Stomach (tissue), 9 donors: ENCODE results near the gene MPZL1. TPM values are rescaled to one million over a fixed set of nuclear protein-coding genes. Genes with fewer than 3 reads are reported as not detected.
"Not testable (repeated sequence)": the region's sequence is repeated elsewhere in the genome, so short reads cannot be mapped to it uniquely, and the experiment has no call there.

Experiments used
- DNase-seq, 2 donors: peaks; one replicate each; pipeline versions ENCODE4 v3.0.0 to v3.0.0-alpha.2; 2013 to 2019
- H3K27ac ChIP-seq, 5 donors: fragments of 200-600 bp in 4 of 5; sonication (generic) in 4 of 5; one replicate each; pipeline ENCODE4 v1.5.1; 2013 to 2019; ENCODE audit warnings: mild to moderate bottlenecking in 1 of 5, moderate library complexity in 1 of 5
- H3K27me3 ChIP-seq, 3 donors: fragments of 200-600 bp; sonication (generic); one replicate each; pipeline ENCODE4 v1.5.1; 2017 to 2019; ENCODE audit warnings: mixed run types in 1 of 3
- H3K36me3 ChIP-seq, 4 donors: fragments of 200-600 bp; sonication (generic); 1 replicate in 3 of 4; 2 replicates in 1 of 4; pipeline ENCODE4 v1.5.1; 2016 to 2019
- H3K4me1 ChIP-seq, 4 donors: fragments of 200-600 bp; sonication (generic); one replicate each; pipeline ENCODE4 v1.5.1; 2016 to 2019
- H3K4me3 ChIP-seq, 4 donors: fragments of 200-600 bp; sonication (generic) in 3 of 4; one replicate each; pipeline ENCODE4 v1.5.1; 2016 to 2019; ENCODE audit warnings: mild to moderate bottlenecking in 1 of 4
- H3K9me3 ChIP-seq, 4 donors: fragments of 200-600 bp; sonication (generic); one replicate each; pipeline ENCODE4 v1.5.1; 2016 to 2019
- EP300 ChIP-seq: sonication (generic); formaldehyde crosslinking; IDR thresholded peaks from one replicate; pipeline ENCODE4 v1.6.1; 2017; ENCODE audit warnings: antibody characterized with exemption
- POLR2A ChIP-seq, 4 donors: fragments of 450-650 bp; IDR thresholded peaks; one replicate each; pipeline ENCODE4 v1.6.1; 2016; ENCODE audit warnings: antibody characterized with exemption in 4 of 4, control low read depth in 2 of 4, mild to moderate bottlenecking in 1 of 4, moderate library complexity in 1 of 4
- POLR2AphosphoS5 ChIP-seq, 3 donors: sonication (generic); formaldehyde crosslinking; IDR thresholded peaks; one replicate each; pipeline ENCODE4 v1.6.1; 2016; ENCODE audit warnings: antibody characterized with exemption in 3 of 3
- WGBS, 5 donors: extraction: QIAGEN DNeasy Blood & Tissue Kit in 3 of 5; methylation state at CpG; one replicate each; pipeline versions ENCODE4 v1.1.5 to v1.1.7; 2013 to 2018; 5-methylcytosine and 5-hydroxymethylcytosine counted together
- intact Hi-C: fragments of 100-400 bp; cut with DNase I; formaldehyde crosslinking; loops from one replicate; pipeline ENCODE4 v1.15.1; 2023; ENCODE audit warnings: low total_unique reads
- polyA plus RNA-seq, 3 donors: library from polyadenylated mRNA; stranded (reverse); fragments of 200-250 nt; gene quantifications; one replicate each; pipeline ENCODE4 v1.2.3, GENCODE V29; 2013
- total RNA-seq, 5 donors: library from RNA; depleted of rRNA; stranded (reverse); fragments of >200 nt; gene quantifications; one replicate each; pipeline versions ENCODE4 v1.1.0 to v1.2.3, GENCODE V29; 2014 to 2016
- TF ChIP-seq, protein P1 (sequence below), 7 experiments: fragments of 450-650 bp in 4 of 7; fragments of 200-600 bp in 3 of 7; sonication (generic) in 3 of 7; IDR thresholded peaks; one replicate each; pipeline ENCODE4 v1.5.1; 2016 to 2019; ENCODE audit warnings: antibody characterized with exemption in 7 of 7, control low read depth in 2 of 7, mild to moderate bottlenecking in 1 of 7
- donor health status: healthy with polysubstance abuse.
- donor health status: Bipolar disorder and iron deficiency.
- donor health status: healthy.

MPZL1 gene
- total and polyA plus RNA-seq, 8 donors, result 7.2 to 115 (median 30.6) TPM

DNA sequence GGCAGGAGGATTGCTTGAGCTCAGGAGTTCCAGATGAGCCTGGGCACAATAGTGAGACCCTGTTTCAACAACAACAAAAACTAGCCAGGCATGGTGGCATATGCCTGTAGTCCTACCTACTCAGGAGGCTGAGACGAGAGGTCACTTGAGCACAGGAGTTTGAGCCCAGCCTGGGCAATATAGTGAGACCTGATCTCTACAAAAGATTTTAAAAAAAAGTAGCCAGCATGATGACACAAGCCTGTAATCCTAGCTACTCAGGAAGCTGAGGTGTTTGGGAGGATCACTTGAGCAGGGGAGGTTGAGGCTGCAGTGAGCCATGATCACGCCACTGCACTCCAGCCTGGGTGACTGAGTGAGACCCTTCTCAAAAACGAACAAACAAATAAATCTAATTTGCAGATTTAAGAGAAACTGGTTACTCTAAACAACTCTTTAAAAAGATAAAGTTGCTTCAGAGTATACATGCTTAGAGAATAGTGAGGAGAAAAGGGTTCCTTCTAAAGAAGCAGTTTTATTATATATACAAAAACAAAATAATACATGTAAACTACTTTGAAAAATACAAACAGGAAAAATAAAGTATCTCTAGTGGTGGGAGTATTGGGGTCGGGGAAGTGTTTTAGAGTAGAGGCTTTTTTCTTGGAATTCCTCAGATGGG, 103.8 kb downstream of the MPZL1 start:
- Histone ChIP-seq H3K4me3 (no peak overlapping the region), H3K36me3 (no peaks in the 10 kb centered on the region), H3K27ac (no peak overlapping the region), H3K4me1 (peaks cover 0 to 2% (median 2%) of the 10 kb centered on the region in 4 donors), H3K27me3 (no peaks in the 10 kb centered on the region), H3K9me3 (no peaks in the 10 kb centered on the region)
- WGBS, 5 donors, result 77 to 86% (median 83%) methylated on average over 4 of the region's 4 CpGs
- intact Hi-C loops, result no loop called here
- no peak for DNase-seq
- TF ChIP-seq EP300 (no peak), POLR2AphosphoS5 (IDR thresholded peaks at IDR 0.05) (no peak), POLR2A (IDR thresholded peaks at IDR 0.05) (no peak)
- TF ChIP-seq, protein P1, sequence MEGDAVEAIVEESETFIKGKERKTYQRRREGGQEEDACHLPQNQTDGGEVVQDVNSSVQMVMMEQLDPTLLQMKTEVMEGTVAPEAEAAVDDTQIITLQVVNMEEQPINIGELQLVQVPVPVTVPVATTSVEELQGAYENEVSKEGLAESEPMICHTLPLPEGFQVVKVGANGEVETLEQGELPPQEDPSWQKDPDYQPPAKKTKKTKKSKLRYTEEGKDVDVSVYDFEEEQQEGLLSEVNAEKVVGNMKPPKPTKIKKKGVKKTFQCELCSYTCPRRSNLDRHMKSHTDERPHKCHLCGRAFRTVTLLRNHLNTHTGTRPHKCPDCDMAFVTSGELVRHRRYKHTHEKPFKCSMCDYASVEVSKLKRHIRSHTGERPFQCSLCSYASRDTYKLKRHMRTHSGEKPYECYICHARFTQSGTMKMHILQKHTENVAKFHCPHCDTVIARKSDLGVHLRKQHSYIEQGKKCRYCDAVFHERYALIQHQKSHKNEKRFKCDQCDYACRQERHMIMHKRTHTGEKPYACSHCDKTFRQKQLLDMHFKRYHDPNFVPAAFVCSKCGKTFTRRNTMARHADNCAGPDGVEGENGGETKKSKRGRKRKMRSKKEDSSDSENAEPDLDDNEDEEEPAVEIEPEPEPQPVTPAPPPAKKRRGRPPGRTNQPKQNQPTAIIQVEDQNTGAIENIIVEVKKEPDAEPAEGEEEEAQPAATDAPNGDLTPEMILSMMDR (IDR thresholded peaks at IDR 0.05), result no peak

DNA sequence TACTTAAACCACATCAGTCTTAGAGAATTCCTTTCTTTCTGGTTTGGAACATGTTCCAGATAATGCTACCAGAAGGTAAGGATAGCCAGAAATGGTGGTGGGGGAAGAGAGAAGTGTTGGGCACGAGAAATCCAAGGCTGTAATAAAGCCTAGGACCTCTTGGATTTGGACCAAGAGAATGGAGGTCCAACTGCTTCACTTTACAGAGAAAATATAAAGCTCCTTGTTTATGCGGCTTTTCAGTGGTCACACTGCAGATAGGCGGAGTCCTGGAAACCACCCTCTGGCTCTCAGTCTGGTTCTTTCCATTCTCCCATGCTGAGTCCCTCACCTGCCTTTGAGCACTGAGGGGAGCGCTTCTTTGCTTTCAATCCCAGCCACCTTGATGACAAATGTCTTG, 104.3 kb downstream of the MPZL1 start:
- Histone ChIP-seq H3K27me3 (no peaks in the 10 kb centered on the region), H3K27ac (no peak overlapping the region), H3K36me3 (no peaks in the 10 kb centered on the region), H3K4me3 (no peak overlapping the region), H3K4me1 (no peaks in the 10 kb centered on the region), H3K9me3 (no peaks in the 10 kb centered on the region)
- intact Hi-C loops, result no loop called here
- 76 to 84% (median 80%) methylated on average over 4 of the region's 4 CpGs for WGBS, 5 donors
- TF ChIP-seq POLR2AphosphoS5 (IDR thresholded peaks at IDR 0.05), result no peak
- TF ChIP-seq EP300, result no peak
- TF ChIP-seq, protein P1 (IDR thresholded peaks at IDR 0.05), result no peak
- no peak for TF ChIP-seq POLR2A (IDR thresholded peaks at IDR 0.05)
- DNase-seq, result no peak

DNA sequence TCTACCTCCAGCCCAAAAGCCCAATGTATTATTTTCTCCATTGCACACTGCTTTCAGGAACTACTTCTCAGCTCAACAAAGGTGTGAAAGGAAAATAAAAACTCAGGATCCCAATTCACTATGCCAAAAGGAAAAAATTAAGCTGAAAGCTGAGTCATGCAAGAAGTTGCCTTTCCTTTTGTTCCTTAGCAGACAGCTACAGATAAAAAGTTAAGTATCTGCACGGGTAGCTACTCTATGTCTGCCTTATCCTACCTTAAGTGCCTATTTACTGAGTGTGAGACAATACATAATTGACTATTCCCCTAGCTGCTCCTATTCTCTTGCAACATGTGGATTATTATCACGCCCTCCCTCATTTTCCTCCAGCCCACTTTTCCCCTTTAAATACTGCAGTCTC, 108.1 kb downstream of the MPZL1 start:
- H3K4me1 ChIP-seq, result no peaks in the 10 kb centered on the region
- WGBS, 5 donors, result 38 to 59% (median 55%) methylated on average over 2 of the region's 2 CpGs
- TF ChIP-seq POLR2AphosphoS5 (IDR thresholded peaks at IDR 0.05), result no peak
- no peak for TF ChIP-seq POLR2A (IDR thresholded peaks at IDR 0.05)
- H3K27ac ChIP-seq, result no peak overlapping the region
- H3K9me3 ChIP-seq, result no peaks in the 10 kb centered on the region
- no peak overlapping the region for H3K4me3 ChIP-seq
- no peaks in the 10 kb centered on the region for H3K27me3 ChIP-seq
- H3K36me3 ChIP-seq, result no peaks in the 10 kb centered on the region
- DNase-seq, result no peak
- intact Hi-C loops, result no loop called here

DNA sequence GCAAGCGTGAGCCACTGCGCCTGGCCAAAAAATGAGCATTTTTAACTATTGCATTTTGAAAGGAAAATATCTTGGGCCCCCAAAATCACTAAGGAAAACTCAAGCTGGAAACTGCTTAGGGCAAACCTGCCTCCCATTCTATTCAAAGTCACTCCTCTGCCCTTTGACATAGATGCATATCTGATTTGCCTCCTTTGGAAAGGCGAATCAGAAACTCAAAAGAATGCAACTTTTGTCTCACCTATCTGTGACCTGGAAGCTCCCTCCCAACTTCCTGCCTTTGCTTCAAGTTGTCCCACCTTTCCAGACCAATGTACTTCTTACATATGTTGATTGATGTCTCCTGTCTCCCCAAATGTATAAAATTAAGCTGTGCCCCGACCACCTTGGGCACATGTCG, 108.9 kb downstream of the MPZL1 start:
- H3K4me3 ChIP-seq, H3K27ac ChIP-seq, intact Hi-C loops, DNase-seq, H3K4me1 ChIP-seq, H3K27me3 ChIP-seq, H3K9me3 ChIP-seq, H3K36me3 ChIP-seq: not testable (repeated sequence)
- 81 to 84% (median 82%) methylated on average over 5 of the region's 5 CpGs for WGBS, 5 donors

DNA sequence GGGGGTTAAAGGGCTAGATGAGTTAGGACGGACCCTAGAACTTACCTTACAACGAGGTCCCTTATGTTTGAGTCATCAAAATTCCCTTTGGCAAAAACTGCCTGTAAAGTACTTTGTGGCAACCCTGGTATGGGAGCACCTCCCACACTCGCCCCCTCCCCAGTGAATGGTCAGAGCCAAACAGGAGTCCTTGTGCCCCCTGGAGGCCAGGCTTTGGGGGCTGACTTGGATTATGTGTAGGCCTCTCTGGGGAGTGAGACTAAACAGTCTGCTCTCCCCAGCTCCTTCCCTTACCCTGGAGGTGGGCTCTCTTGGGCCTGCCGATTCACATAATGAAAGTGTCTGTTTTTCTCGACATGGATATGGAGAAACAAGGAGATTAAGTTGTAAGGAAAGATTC, 110.9 kb downstream of the MPZL1 start:
- Histone ChIP-seq H3K36me3 (no peaks in the 10 kb centered on the region), H3K4me1 (no peaks in the 10 kb centered on the region), H3K27ac (no peak overlapping the region), H3K4me3 (no peak overlapping the region), H3K27me3 (no peaks in the 10 kb centered on the region), H3K9me3 (no peaks in the 10 kb centered on the region)
- no peak for DNase-seq
- intact Hi-C loops, result no loop called here
- WGBS, 5 donors, result 86 to 92% (median 89%) methylated on average over 5 of the region's 5 CpGs
- no peak for TF ChIP-seq POLR2A (IDR thresholded peaks at IDR 0.05)
- TF ChIP-seq EP300, result no peak
- TF ChIP-seq POLR2AphosphoS5 (IDR thresholded peaks at IDR 0.05), result no peak

DNA sequence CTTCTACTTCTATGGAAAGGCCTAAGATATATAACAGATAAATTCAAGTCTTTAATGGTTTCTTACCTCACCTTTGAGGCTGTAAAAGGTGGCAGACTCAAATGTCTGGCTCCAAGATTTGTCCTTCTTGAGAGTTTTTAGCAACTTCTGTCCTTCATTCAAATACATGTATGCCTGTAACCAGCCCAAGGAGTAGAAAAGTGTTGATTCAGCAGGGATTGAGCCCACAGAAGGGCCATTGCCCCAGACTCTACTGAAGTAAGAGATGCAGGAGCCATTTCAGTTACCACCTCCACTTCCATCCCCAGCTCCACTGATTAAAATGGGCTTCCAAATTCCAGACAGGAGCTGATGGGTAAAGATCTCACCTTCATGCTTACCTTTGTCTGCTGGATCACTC, 112.1 kb downstream of the MPZL1 start:
- no peaks in the 10 kb centered on the region for H3K9me3 ChIP-seq
- no peak overlapping the region for H3K4me3 ChIP-seq
- no peaks in the 10 kb centered on the region for H3K4me1 ChIP-seq
- H3K36me3 ChIP-seq, result no peaks in the 10 kb centered on the region
- no peaks in the 10 kb centered on the region for H3K27me3 ChIP-seq
- intact Hi-C loops, result no loop called here
- DNase-seq, result no peak
- TF ChIP-seq POLR2A (IDR thresholded peaks at IDR 0.05), result no peak
- TF ChIP-seq, protein P1 (IDR thresholded peaks at IDR 0.05), result no peak
- TF ChIP-seq EP300, result no peak
- TF ChIP-seq POLR2AphosphoS5 (IDR thresholded peaks at IDR 0.05), result no peak
- no peak overlapping the region for H3K27ac ChIP-seq
